Fibroblast of lung (primary cell): ENCODE data around the gene FRMD4A.

Experiments
- CTCF ChIP-seq, 2 donors: IDR thresholded peaks in 1 of 2; conservative IDR thresholded peaks in 1 of 2; 1 replicate in 1 of 2; 2 replicates in 1 of 2; pipeline ENCODE4 v1.5.1; 2011 to 2012; ENCODE audit warnings: low read length in 2 of 2, control low read depth in 1 of 2, inconsistent platforms in 1 of 2, low read depth in 1 of 2, mild to moderate bottlenecking in 1 of 2
- EZH2 ChIP-seq: IDR thresholded peaks from 2 replicates; pipeline ENCODE4 v1.5.1; 2012; ENCODE audit warnings: low read length, control low read depth, mild to moderate bottlenecking; ENCODE audit errors: missing control alignments

- no peak for TF ChIP-seq CTCF (conservative IDR thresholded peaks at IDR 0.05 in 1 of 2, IDR thresholded peaks at IDR 0.05 in 1 of 2; ENCODE audit: low read depth in 1 of 2, low read length in 2 of 2)
- no peak for TF ChIP-seq EZH2
Measured at GRCh38 chr10:14191407-14191806, 139.3 kb downstream of the FRMD4A start.
